CD1c-positive myeloid dendritic cell (primary cell): Measurements from ENCODE around the gene SYNC.
"Not testable (repeated sequence)": the region's sequence is repeated elsewhere in the genome, so short reads cannot be mapped to it uniquely, and the experiment has no call there.

Source experiments
- DNase-seq: peaks from one replicate; pipeline ENCODE4 v3.0.0-alpha.2; 2016; ENCODE audit errors: extremely low spot score

SYNC gene

GRCh38 chr1:32724678-32725614 is 22.4 kb upstream of the SYNC start:
- DNase-seq = peak; percentile 61

- DNase-seq = no peak
These were observed 17.2 kb upstream of the SYNC start for GRCh38 chr1:32719681-32720275.

GRCh38 chr1:32718527-32718926 is 16.0 kb upstream of the SYNC start:
- DNase-seq = no peak

GRCh38 chr1:32718036-32718435 is 15.5 kb upstream of the SYNC start:
- no peak for DNase-seq

- no peak for DNase-seq
These were observed 14.9 kb upstream of the SYNC start for GRCh38 chr1:32717503-32717902.

GRCh38 chr1:32716312-32717148 is 14.0 kb upstream of the SYNC start:
- DNase-seq = no peak

- no peak for DNase-seq
These were observed 13.3 kb upstream of the SYNC start for GRCh38 chr1:32715901-32716311.

- no peak for DNase-seq
These were observed 11.7 kb upstream of the SYNC start for GRCh38 chr1:32714277-32714676.

- DNase-seq = no peak
These were observed 10.5 kb upstream of the SYNC start for GRCh38 chr1:32713081-32713480.

- DNase-seq = peak; percentile 37
These were observed 8.7 kb upstream of the SYNC start for GRCh38 chr1:32711221-32711620.

GRCh38 chr1:32709476-32709875 is 6.9 kb upstream of the SYNC start:
- no peak for DNase-seq

GRCh38 chr1:32709075-32709474 is 6.5 kb upstream of the SYNC start:
- no peak for DNase-seq

- no peak for DNase-seq
These were observed 3.9 kb upstream of the SYNC start for GRCh38 chr1:32706491-32706890.

GRCh38 chr1:32705516-32705915 is 2.9 kb upstream of the SYNC start:
- no peak for DNase-seq

- DNase-seq = no peak
These were observed 1.1 kb upstream of the SYNC start for GRCh38 chr1:32703479-32704291.

GRCh38 chr1:32701951-32702598 is 495 bp downstream of the SYNC start:
- DNase-seq = no peak

- DNase-seq = no peak
These were observed 1.1 kb downstream of the SYNC start for GRCh38 chr1:32701421-32701911.

GRCh38 chr1:32696996-32697395 is 5.6 kb downstream of the SYNC start:
- not testable (repeated sequence) for DNase-seq

GRCh38 chr1:32696041-32696440 is 6.5 kb downstream of the SYNC start:
- no peak for DNase-seq

GRCh38 chr1:32695098-32695904 is 7.3 kb downstream of the SYNC start:
- peak; percentile 41 for DNase-seq
